Hepatocyte (in vitro differentiated cells): ENCODE measurements around the gene JOSD2. TPM values are rescaled to one million over a fixed set of nuclear protein-coding genes. Genes with fewer than 3 reads are reported as not detected.

Experiments used
- DNase-seq: peaks from one replicate; pipeline ENCODE4 v3.0.0-alpha.2; 2016; ENCODE audit warnings: low spot score
- H2AFZ ChIP-seq: fragments of 200-600 bp; sonication (generic); 2 replicates; pipeline ENCODE4 v1.6.0; 2016; ENCODE audit warnings: antibody characterized with exemption, mild to moderate bottlenecking
- H3K27ac ChIP-seq: fragments of 200-600 bp; sonication (generic); 2 replicates; pipeline ENCODE4 v1.5.1; 2016; ENCODE audit warnings: mild to moderate bottlenecking
- H3K27me3 ChIP-seq: fragments of 200-600 bp; sonication (generic); 2 replicates; pipeline ENCODE4 v1.6.1; 2016
- H3K36me3 ChIP-seq: fragments of 200-600 bp; sonication (generic); replicated peaks from 2 replicates; pipeline ENCODE4 v1.5.1; 2016; ENCODE audit warnings: low read depth; ENCODE audit not compliant: insufficient read depth
- H3K4me1 ChIP-seq: fragments of 200-600 bp; sonication (generic); 2 replicates; pipeline ENCODE4 v1.5.1; 2016; ENCODE audit warnings: mild to moderate bottlenecking, moderate library complexity; ENCODE audit not compliant: insufficient read depth
- H3K4me2 ChIP-seq: fragments of 200-600 bp; sonication (generic); 2 replicates; pipeline ENCODE4 v1.6.0; 2016
- H3K4me3 ChIP-seq: fragments of 200-600 bp; sonication (generic); 2 replicates; pipeline ENCODE4 v1.5.1; 2016; ENCODE audit warnings: mild to moderate bottlenecking
- H3K79me2 ChIP-seq: fragments of 200-600 bp; sonication (generic); 2 replicates; pipeline ENCODE4 v1.6.0; 2017; ENCODE audit warnings: mild to moderate bottlenecking
- H3K9me2 ChIP-seq: fragments of 200-600 bp; sonication (generic); replicated peaks from 2 replicates; pipeline ENCODE4 v1.6.0; 2017; ENCODE audit warnings: mild to moderate bottlenecking; ENCODE audit not compliant: insufficient read depth
- H3K9me3 ChIP-seq: fragments of 200-600 bp; sonication (generic); 2 replicates; pipeline ENCODE4 v1.5.1; 2016; ENCODE audit warnings: low read depth, mild to moderate bottlenecking
- H4K20me1 ChIP-seq: fragments of 200-600 bp; sonication (generic); 2 replicates; pipeline ENCODE4 v1.6.0; 2016; ENCODE audit warnings: mild to moderate bottlenecking; ENCODE audit not compliant: insufficient read depth, poor library complexity, severe bottlenecking
- EZH2 ChIP-seq: fragments of 200-600 bp; sonication (generic); IDR thresholded peaks from 2 replicates; pipeline ENCODE4 v1.6.1; 2016; ENCODE audit warnings: antibody characterized with exemption, mild to moderate bottlenecking, borderline replicate concordance
- EZH2phosphoT487 ChIP-seq: fragments of 200-600 bp; sonication (generic); IDR thresholded peaks from one replicate; pipeline ENCODE4 v1.6.1; 2018; ENCODE audit warnings: antibody characterized with exemption, mild to moderate bottlenecking, low read depth, moderate library complexity; ENCODE audit not compliant: unreplicated experiment, severe bottlenecking
- WGBS: methylation state at CpG from one replicate; pipeline ENCODE4 v1.1.6; 2016; ENCODE audit warnings: low lambda C conversion rate; ENCODE audit errors: missing lambda C conversion rate; 5-methylcytosine and 5-hydroxymethylcytosine counted together
- polyA plus RNA-seq: library from polyadenylated mRNA; unstranded; fragments of >200 nt; fragmentation: Nextera tagmentation; extraction: Ambion mirVana; gene quantifications from 2 replicates; pipeline ENCODE4 v1.2.1, GENCODE V29; 2016
- total RNA-seq: library from RNA; depleted of rRNA; stranded (reverse); fragments of >200 nt; gene quantifications from 2 replicates; pipeline ENCODE4 v1.2.3, GENCODE V29; 2014
- TF ChIP-seq, protein P1 (sequence below): fragments of 200-600 bp; sonication (generic); IDR thresholded peaks from 2 replicates; pipeline ENCODE4 v1.5.1; 2016; ENCODE audit warnings: antibody characterized with exemption, mild to moderate bottlenecking; ENCODE audit not compliant: poor library complexity

Gene JOSD2
- total and polyA plus RNA-seq, 2 experiments from 2014 or later, result 19.0 to 82.9 TPM

DNA sequence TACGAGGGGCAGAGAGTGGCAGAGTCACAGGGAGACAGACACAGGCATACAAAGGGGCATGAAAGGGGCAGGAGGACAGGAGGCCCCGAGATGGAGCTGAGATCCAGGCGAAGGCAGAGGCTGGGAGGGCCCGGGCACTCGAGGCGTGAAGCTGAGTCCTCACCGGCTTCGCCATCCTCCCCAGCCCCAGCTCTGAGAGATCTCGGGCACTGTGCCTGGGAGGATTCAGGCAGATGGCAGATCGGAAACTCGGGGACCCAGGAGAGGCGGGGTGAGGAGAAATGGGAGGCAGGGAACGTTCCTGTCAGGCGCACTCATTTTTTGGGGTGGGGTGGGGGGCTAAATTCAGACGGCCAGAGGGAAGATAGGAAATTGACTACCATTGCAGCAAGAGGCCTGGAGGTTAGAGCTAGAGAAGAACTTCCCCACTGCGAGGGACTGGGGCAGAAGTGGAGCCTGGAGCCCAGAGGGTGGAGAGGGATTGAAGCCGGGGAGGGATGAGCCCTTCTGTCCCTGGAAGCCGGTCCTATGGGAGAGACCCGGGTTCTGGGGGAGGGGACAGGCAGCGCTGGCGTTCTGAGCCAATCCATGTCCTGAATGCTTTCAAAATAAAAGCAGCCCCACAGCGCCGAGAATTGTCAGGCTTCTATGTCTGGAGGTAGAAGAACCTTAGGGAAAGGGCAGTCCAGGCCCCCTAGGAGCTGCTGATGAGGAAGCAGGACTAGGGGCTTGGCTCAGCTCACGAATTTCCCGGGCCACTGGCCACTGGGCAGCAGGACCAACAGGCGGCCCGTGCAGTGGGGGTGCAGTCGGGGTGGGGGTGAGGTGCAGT lies 44.7 kb upstream of the JOSD2 start:
- Histone ChIP-seq H3K36me3 (no peaks in the 10 kb centered on the region), H3K9me3 (no peaks in the 10 kb centered on the region), H3K9me2 (no peaks in the 10 kb centered on the region), H3K79me2 (no peaks in the 10 kb centered on the region), H3K4me2 (peak overlapping the region; percentile 99), H3K27ac (no peak overlapping the region), H4K20me1 (no peaks in the 10 kb centered on the region), H3K27me3 (peaks cover 23% of the 10 kb centered on the region), H3K4me1 (peaks cover 3% of the 10 kb centered on the region), H3K4me3 (peak overlapping the region; percentile 55), H2AFZ (peak overlapping the region; percentile 81)
- no peak for DNase-seq
- TF ChIP-seq EZH2, result no peak
- TF ChIP-seq EZH2phosphoT487, result no peak
- TF ChIP-seq, protein P1, sequence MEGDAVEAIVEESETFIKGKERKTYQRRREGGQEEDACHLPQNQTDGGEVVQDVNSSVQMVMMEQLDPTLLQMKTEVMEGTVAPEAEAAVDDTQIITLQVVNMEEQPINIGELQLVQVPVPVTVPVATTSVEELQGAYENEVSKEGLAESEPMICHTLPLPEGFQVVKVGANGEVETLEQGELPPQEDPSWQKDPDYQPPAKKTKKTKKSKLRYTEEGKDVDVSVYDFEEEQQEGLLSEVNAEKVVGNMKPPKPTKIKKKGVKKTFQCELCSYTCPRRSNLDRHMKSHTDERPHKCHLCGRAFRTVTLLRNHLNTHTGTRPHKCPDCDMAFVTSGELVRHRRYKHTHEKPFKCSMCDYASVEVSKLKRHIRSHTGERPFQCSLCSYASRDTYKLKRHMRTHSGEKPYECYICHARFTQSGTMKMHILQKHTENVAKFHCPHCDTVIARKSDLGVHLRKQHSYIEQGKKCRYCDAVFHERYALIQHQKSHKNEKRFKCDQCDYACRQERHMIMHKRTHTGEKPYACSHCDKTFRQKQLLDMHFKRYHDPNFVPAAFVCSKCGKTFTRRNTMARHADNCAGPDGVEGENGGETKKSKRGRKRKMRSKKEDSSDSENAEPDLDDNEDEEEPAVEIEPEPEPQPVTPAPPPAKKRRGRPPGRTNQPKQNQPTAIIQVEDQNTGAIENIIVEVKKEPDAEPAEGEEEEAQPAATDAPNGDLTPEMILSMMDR, result no peak
- 49% methylated on average over 21 of the region's 28 CpGs for WGBS

DNA sequence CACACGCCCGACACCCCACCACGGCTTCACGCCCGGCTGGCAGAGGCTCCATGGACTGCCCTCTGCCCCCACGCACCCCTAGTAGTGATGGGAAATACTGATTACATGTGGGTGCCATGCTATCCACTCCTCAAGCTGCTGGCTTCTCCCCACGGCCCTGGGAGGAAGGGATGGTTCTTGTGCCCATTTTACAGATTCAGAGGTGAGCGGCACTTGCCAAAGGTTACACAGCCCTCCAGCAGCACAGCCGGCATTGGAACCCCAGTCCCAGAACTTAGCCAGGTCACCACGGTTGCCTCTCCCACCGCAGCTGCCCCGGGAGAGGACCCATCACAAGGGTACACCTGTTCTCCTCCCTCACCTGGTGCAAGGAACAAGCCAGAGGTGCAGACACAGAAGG lies 44.0 kb upstream of the JOSD2 start:
- H2AFZ ChIP-seq, result no peak overlapping the region
- no peak for DNase-seq
- TF ChIP-seq EZH2 (no peak), EZH2phosphoT487 (no peak)
- TF ChIP-seq, protein P1, result no peak
- H3K9me2 ChIP-seq, result no peaks in the 10 kb centered on the region
- H3K79me2 ChIP-seq, result no peaks in the 10 kb centered on the region
- no peaks in the 10 kb centered on the region for H3K36me3 ChIP-seq
- no peaks in the 10 kb centered on the region for H3K9me3 ChIP-seq
- H3K27ac ChIP-seq, result no peak overlapping the region
- H3K4me3 ChIP-seq, result no peak overlapping the region
- H3K4me2 ChIP-seq, result no peak overlapping the region
- no peaks in the 10 kb centered on the region for H4K20me1 ChIP-seq
- WGBS, result 81% methylated on average over 12 of the region's 12 CpGs
- H3K27me3 ChIP-seq, result peaks cover 30% of the 10 kb centered on the region
- peaks cover 3% of the 10 kb centered on the region for H3K4me1 ChIP-seq

GRCh38 chr19:50554212-50554611 lies 43.2 kb upstream of the JOSD2 start:
- Histone ChIP-seq H3K79me2 (no peaks in the 10 kb centered on the region), H3K4me2 (no peak overlapping the region), H3K4me3 (no peak overlapping the region), H4K20me1 (no peaks in the 10 kb centered on the region), H3K4me1 (peaks cover 3% of the 10 kb centered on the region), H2AFZ (no peak overlapping the region), H3K9me2 (no peaks in the 10 kb centered on the region), H3K9me3 (no peaks in the 10 kb centered on the region), H3K27ac (no peak overlapping the region), H3K36me3 (no peaks in the 10 kb centered on the region), H3K27me3 (peaks cover 32% of the 10 kb centered on the region)
- 83% methylated on average over 10 of the region's 10 CpGs for WGBS
- TF ChIP-seq EZH2phosphoT487, result no peak
- TF ChIP-seq, protein P1, result no peak
- TF ChIP-seq EZH2, result no peak
- no peak for DNase-seq
